GM12801 (cell line): ENCODE measurements around the gene SPRED2.

ENCODE experiments used
- TF ChIP-seq, protein P1 (sequence below): IDR thresholded peaks from one replicate; pipeline ENCODE4 v1.5.1; 2011; ENCODE audit warnings: control low read depth; ENCODE audit not compliant: insufficient read length; ENCODE audit errors: extremely low read depth

Gene SPRED2

GRCh38 chr2:65431421-65432226, 775 bp downstream of the SPRED2 start:
- TF ChIP-seq, protein P1, sequence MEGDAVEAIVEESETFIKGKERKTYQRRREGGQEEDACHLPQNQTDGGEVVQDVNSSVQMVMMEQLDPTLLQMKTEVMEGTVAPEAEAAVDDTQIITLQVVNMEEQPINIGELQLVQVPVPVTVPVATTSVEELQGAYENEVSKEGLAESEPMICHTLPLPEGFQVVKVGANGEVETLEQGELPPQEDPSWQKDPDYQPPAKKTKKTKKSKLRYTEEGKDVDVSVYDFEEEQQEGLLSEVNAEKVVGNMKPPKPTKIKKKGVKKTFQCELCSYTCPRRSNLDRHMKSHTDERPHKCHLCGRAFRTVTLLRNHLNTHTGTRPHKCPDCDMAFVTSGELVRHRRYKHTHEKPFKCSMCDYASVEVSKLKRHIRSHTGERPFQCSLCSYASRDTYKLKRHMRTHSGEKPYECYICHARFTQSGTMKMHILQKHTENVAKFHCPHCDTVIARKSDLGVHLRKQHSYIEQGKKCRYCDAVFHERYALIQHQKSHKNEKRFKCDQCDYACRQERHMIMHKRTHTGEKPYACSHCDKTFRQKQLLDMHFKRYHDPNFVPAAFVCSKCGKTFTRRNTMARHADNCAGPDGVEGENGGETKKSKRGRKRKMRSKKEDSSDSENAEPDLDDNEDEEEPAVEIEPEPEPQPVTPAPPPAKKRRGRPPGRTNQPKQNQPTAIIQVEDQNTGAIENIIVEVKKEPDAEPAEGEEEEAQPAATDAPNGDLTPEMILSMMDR: no peak

DNA sequence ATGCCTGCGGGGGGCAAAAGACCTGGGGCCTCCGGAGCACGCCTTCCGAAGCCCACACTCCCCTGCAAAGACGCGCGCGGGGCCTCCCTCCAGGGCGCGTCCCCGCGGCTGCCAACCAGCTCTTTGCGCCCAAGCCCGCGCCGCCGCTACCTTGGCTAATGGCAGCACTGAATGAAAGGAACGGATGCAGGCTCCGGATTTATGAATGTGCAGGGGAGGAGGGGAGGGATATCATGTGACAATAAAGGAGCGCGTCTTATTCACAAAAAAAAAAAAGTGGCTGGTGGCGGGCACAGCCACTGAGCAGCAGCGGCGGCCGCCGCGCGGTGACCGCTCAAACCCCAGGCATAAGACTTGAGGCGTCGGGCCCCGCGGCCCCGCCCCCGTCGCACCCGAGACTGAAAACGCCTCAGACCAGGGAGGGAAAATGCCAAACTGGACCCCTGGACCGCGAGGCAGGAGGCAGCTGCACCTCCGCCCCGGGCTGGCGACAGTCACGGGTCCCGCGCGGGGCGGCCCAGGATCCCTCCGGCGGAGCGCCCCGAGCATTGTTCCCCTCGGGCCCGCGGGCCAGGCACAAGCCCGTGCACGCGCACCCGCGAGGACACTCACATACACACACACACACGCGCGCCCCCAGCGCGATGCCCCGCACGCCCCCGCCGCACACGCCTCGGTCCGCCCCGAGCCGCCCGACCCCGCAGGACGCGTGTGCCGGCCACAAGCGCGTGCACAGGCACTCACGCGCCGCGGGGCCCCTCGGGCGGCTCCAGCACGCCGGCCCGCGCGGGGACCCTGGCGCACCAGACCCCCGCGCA, 1.6 kb downstream of the SPRED2 start:
- TF ChIP-seq, protein P1: no peak

- TF ChIP-seq, protein P1: no peak
These were observed 2.4 kb downstream of the SPRED2 start for GRCh38 chr2:65429786-65430602.

DNA sequence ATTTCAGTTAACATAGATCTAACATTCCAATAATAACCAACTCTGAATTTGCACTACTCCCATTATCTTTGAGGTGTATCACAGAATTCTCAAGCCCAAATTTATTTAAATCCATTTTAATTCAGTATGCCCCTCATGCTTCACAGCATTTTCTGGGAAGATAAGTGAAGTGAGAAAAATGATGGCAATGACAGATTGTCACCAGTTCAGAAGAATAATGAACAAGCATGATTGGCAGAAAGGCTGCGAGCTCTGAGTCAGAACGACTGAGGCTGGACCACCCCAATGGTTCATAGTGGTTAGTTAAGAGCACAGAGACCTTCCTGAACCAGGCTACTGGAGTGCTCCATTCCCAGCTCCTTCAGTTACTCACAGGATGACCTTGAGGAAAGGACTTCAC, 4.9 kb downstream of the SPRED2 start:
- TF ChIP-seq, protein P1: no peak

- TF ChIP-seq, protein P1: no peak
These were observed 7.1 kb downstream of the SPRED2 start for GRCh38 chr2:65425276-65425675.

- TF ChIP-seq, protein P1: no peak
These were observed 8.0 kb downstream of the SPRED2 start for GRCh38 chr2:65424391-65424790.

- TF ChIP-seq, protein P1: no peak
These were observed 11.0 kb downstream of the SPRED2 start for GRCh38 chr2:65421432-65421748.
